K562 (cell line): Measurements from ENCODE around the gene DIS3L.
"Not testable (repeated sequence)": the region's sequence is repeated elsewhere in the genome, so short reads cannot be mapped to it uniquely, and the experiment has no call there.

Experiments used
- MAZ ChIP-seq, 2 experiments: fragments of 450-650 bp in 1 of 2; sonication (generic) in 1 of 2; formaldehyde crosslinking; IDR thresholded peaks in 1 of 2; conservative IDR thresholded peaks in 1 of 2; 2 replicates each; pipeline versions ENCODE4 v1.4.0 to v1.5.0; 2020; ENCODE audit warnings: mild to moderate bottlenecking in 1 of 2, missing genetic modification reagents in 1 of 2
- POLR2A ChIP-seq: fragments of 450-650 bp; conservative IDR thresholded peaks from 2 replicates; pipeline ENCODE4 v1.6.1; 2016
- SP1 ChIP-seq: sonication (generic); formaldehyde crosslinking; IDR thresholded peaks from 2 replicates; pipeline ENCODE4 v1.8.1; 2022; ENCODE audit warnings: mild to moderate bottlenecking, missing genetic modification reagents

DNA sequence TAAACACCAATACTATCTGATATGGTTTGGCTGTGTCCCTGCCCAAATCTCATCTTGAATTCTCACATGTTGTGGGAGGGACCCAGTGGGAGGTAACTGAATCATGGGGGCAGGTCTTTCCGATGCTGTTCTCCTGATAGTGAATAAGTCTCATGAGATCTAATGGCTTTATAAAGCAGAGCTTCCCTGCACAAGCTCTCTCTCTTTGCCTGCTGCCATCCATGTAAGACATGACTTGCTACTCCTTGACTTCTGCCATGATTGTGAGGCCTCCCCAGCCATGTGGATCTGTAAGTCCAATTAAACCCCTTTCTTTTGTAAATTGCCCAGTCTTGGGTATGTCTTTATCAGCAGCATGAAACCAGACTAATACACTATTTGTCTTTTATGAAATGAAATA is 30.5 kb upstream of the DIS3L start:
- not testable (repeated sequence) for TF ChIP-seq POLR2A; MAZ (CRISPR knock-in tag; conservative IDR thresholded peaks at IDR 0.05 in 1 of 2, IDR thresholded peaks at IDR 0.05 in 1 of 2); SP1
